Lower leg skin (tissue), 3 donors: ENCODE data around the gene ILK.

Experiments used
- POLR2A ChIP-seq, 2 donors: fragments of 450-650 bp; IDR thresholded peaks; one replicate each; pipeline ENCODE4 v1.6.1; 2016 to 2017; ENCODE audit warnings: antibody characterized with exemption in 2 of 2, mild to moderate bottlenecking in 1 of 2, moderate library complexity in 1 of 2
- TF ChIP-seq, protein P1 (sequence below), 3 donors: fragments of 450-650 bp; IDR thresholded peaks; one replicate each; pipeline ENCODE4 v1.5.1; 2016; ENCODE audit warnings: antibody characterized with exemption in 3 of 3, mild to moderate bottlenecking in 3 of 3, moderate library complexity in 2 of 3

DNA sequence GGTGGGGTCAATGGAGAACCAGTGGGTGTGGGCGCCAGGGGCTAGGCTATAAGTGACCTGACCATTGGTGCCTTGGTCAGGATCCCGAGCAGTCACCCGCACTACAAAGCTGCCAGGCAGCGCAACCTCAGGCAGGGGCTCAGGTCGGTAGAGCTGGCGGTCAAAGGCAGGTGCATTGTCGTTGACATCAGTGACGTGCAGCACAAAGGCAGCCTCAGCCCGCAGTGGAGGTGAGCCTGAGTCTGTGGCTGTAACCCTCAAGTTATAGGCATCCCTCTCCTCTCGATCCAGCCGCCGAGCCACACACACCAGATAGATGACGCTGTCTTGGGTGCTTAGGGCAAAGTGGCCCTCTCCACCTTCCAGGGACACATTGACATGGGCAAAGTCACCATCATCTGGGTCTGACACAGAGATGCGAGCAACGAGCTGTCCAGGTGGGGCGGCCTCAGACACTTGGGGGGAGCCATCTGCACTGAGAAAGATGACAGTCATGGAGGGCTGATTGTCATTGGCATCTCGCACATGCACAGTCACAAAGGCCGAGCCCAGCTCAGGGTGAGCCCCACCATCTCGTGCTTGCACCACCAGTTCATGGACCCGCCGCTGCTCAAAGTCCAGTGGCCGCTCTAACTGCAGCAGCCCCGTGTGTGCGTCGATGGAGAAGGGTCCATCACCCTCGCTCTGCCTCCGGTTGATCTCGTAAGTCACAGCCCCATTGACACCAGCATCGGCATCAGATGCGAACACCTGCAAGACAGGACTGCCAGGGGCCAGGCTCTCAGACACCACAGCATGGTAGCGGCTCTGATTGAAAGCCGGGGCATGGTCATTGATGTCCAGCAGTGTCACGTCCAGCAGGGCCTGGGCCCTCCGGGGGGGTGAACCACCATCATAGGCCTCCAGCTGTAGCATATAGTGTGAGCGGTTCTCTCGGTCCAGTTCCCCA, 36.7 kb downstream of the ILK start:
- TF ChIP-seq, protein P1, sequence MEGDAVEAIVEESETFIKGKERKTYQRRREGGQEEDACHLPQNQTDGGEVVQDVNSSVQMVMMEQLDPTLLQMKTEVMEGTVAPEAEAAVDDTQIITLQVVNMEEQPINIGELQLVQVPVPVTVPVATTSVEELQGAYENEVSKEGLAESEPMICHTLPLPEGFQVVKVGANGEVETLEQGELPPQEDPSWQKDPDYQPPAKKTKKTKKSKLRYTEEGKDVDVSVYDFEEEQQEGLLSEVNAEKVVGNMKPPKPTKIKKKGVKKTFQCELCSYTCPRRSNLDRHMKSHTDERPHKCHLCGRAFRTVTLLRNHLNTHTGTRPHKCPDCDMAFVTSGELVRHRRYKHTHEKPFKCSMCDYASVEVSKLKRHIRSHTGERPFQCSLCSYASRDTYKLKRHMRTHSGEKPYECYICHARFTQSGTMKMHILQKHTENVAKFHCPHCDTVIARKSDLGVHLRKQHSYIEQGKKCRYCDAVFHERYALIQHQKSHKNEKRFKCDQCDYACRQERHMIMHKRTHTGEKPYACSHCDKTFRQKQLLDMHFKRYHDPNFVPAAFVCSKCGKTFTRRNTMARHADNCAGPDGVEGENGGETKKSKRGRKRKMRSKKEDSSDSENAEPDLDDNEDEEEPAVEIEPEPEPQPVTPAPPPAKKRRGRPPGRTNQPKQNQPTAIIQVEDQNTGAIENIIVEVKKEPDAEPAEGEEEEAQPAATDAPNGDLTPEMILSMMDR (IDR thresholded peaks at IDR 0.05) = no peak
- no peak for TF ChIP-seq POLR2A (IDR thresholded peaks at IDR 0.05)
